Mammary epithelial cell (primary cell): ENCODE results near the gene MB21D2.

ENCODE experiments used
- EZH2 ChIP-seq: IDR thresholded peaks from 2 replicates; pipeline ENCODE4 v1.6.1; 2012; ENCODE audit warnings: low read length, inconsistent platforms, borderline replicate concordance
- TF ChIP-seq, protein P1 (sequence below), 2 donors: IDR thresholded peaks in 1 of 2; conservative IDR thresholded peaks in 1 of 2; 2 replicates each; pipeline ENCODE4 v1.5.1; 2011 to 2012; ENCODE audit warnings: inconsistent platforms in 2 of 2, low read length in 2 of 2, mild to moderate bottlenecking in 2 of 2, control low read depth in 1 of 2, low read depth in 1 of 2; ENCODE audit not compliant: insufficient read depth in 1 of 2; ENCODE audit errors: extremely low read depth in 1 of 2

DNA sequence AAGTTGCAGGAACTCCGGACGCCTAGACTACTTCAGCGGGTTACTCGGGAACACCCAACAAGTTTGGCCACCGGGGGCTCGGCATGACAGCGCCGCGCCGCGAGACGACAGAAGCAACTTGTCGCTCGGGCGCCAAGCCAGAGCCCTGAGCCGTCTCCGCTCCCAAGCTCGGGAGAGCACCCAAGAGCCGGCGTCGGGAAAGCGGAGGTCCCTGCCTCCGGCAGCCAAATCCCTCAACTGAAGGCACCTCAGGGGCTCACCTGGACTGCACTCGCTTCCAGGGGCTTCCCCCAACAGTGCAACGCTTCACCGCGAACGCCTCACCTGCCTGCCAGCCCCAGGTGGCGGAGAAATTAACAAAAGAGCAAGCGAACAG is 640 bp downstream of the MB21D2 start:
- TF ChIP-seq EZH2: no peak
- TF ChIP-seq, protein P1, sequence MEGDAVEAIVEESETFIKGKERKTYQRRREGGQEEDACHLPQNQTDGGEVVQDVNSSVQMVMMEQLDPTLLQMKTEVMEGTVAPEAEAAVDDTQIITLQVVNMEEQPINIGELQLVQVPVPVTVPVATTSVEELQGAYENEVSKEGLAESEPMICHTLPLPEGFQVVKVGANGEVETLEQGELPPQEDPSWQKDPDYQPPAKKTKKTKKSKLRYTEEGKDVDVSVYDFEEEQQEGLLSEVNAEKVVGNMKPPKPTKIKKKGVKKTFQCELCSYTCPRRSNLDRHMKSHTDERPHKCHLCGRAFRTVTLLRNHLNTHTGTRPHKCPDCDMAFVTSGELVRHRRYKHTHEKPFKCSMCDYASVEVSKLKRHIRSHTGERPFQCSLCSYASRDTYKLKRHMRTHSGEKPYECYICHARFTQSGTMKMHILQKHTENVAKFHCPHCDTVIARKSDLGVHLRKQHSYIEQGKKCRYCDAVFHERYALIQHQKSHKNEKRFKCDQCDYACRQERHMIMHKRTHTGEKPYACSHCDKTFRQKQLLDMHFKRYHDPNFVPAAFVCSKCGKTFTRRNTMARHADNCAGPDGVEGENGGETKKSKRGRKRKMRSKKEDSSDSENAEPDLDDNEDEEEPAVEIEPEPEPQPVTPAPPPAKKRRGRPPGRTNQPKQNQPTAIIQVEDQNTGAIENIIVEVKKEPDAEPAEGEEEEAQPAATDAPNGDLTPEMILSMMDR (conservative IDR thresholded peaks at IDR 0.05 in 1 of 2, IDR thresholded peaks at IDR 0.05 in 1 of 2; ENCODE audit: extremely low read depth in 1 of 2, insufficient read depth in 1 of 2, low read depth in 1 of 2, low read length in 2 of 2): peak in 1 of 2 donors; percentile 8
